Effector memory CD8-positive, alpha-beta T cell (primary cell): Measurements from ENCODE around the gene NHP2.

Experiments used
- ATAC-seq: fragments of 150-1000 bp; cut with Tn5 transposase; replicated peaks from 2 replicates; pipeline ENCODE4 v1.10.0; 2021; ENCODE audit warnings: mild to moderate bottlenecking, moderate library complexity
- DNase-seq, 3 experiments: peaks; one replicate each; pipeline ENCODE4 v3.0.0; 2021
- H3K27ac Mint-ChIP-seq, 2 donors: one replicate each; pipeline ENCODE4 v1.8.0; 2022; ENCODE audit warnings: mild to moderate bottlenecking in 2 of 2, mixed read lengths in 2 of 2, moderate library complexity in 2 of 2
- H3K27me3 Mint-ChIP-seq, 2 donors: one replicate each; pipeline ENCODE4 v1.8.0; 2022; ENCODE audit warnings: mixed read lengths in 2 of 2
- H3K36me3 Mint-ChIP-seq: one replicate; pipeline ENCODE4 v1.8.0; 2022; ENCODE audit warnings: mild to moderate bottlenecking, moderate library complexity, mixed read lengths; ENCODE audit not compliant: insufficient read depth
- H3K4me1 Mint-ChIP-seq, 2 donors: one replicate each; pipeline ENCODE4 v1.8.0; 2022; ENCODE audit warnings: low read depth in 2 of 2, mixed read lengths in 2 of 2
- H3K4me3 Mint-ChIP-seq, 2 donors: one replicate each; pipeline ENCODE4 v1.8.0; 2022; ENCODE audit warnings: mild to moderate bottlenecking in 2 of 2, mixed read lengths in 2 of 2, moderate library complexity in 2 of 2
- H3K9me3 Mint-ChIP-seq, 2 donors: one replicate each; pipeline ENCODE4 v1.8.0; 2022; ENCODE audit warnings: mixed read lengths in 2 of 2

NHP2 gene

DNA sequence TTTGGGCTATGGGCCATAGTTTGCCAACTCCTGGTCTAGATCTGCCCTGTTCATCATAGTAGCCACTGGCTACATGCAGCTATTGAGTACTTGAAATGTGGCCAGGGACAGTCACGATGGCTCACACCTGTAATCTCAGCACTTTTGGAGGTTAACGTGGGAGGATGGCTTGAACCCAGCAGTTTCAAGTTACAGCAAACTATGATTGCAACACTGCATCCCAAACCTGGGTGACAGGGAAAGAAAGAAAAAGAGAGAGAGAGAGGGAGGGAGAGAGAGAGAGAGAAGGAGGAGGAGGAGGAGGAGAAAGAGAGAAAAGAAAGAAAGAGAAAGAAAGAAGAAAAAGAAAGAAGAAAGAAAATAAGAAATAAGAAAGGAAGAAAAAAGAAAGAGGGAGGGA lies 38.6 kb upstream of the NHP2 start:
- peaks cover 3% of the 10 kb centered on the region for H3K36me3 Mint-ChIP-seq
- DNase-seq = no peak
- no peaks in the 10 kb centered on the region for H3K9me3 Mint-ChIP-seq
- H3K27ac Mint-ChIP-seq = peak overlapping the region in 1 of 2 donors; percentile 45
- peak overlapping the region; percentile 9 to 43 for H3K4me3 Mint-ChIP-seq
- ATAC-seq = no peak
- H3K4me1 Mint-ChIP-seq = peaks cover 22 to 31% of the 10 kb centered on the region in 2 donors
- H3K27me3 Mint-ChIP-seq = peaks cover 0 to 10% of the 10 kb centered on the region in 2 donors

DNA sequence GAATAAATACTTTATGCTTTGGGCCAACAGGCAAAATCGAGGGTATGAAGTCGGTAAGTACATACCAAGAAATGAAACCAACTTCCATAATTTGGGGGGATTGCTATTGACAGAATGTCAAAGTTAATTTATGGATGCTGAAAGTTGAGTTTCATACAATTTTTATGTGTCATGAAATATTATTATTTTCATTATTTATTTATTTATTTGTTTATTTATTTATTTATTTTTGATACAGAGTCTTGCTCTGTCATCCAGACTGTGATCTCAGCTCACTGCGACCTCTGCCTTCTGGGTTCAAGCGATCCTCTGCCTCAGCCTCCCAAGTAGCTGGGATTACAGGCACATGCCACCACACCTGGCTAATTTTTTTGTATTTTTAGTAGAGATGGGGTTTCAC lies 38.0 kb upstream of the NHP2 start:
- Mint-ChIP-seq H3K9me3 (no peaks in the 10 kb centered on the region), H3K4me1 (peaks cover 22 to 31% of the 10 kb centered on the region in 2 donors), H3K4me3 (no peak overlapping the region), H3K27ac (no peak overlapping the region), H3K27me3 (peaks cover 0 to 10% of the 10 kb centered on the region in 2 donors), H3K36me3 (peaks cover 3% of the 10 kb centered on the region)
- ATAC-seq (no peak), DNase-seq (no peak)

DNA sequence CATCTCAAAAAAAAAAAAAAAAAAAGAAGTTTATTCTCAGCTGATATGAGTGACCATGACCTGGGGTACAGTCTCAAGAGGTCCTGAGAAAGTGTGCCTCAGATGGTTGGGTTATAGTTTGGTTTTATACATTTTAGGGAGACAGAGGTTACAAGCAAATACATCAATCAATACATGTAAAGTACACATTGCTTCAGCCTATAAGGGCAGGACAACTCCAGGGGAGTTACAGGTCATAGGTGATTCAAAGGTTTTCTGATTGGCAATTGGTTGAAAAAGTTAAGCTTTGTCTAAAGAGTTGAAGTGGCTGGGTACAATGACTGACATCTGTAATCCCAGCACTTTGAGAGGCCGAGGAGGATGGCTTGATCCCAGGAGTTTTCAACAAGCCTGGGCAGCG lies 35.7 kb upstream of the NHP2 start:
- no peak for DNase-seq
- Mint-ChIP-seq H3K9me3 (no peaks in the 10 kb centered on the region), H3K36me3 (peaks cover 3% of the 10 kb centered on the region), H3K4me1 (peaks cover 17 to 20% of the 10 kb centered on the region in 2 donors), H3K27ac (no peak overlapping the region), H3K27me3 (peaks cover 0 to 10% of the 10 kb centered on the region in 2 donors), H3K4me3 (no peak overlapping the region)
- no peak for ATAC-seq

DNA sequence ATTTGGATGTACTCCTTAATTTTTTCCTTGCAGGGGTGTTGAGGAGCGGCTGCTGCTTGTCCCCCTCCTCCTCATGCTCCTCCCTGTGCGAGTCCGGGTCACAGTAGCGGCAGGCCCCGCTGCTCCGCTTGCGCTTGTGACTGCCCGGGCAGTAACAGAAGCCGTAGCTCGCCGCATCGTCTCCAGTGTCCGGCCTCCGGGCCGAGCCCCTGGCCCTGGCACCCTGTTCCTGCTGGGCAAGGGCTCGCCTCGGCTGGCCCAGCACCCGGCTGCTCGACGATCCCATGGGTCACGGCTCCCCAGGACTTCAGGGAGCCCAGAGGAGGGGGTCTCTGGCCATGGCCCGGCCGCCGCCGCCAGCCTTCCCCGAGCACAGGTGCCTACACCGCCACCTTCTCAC lies 33.3 kb upstream of the NHP2 start, which contains the start of gene GMCL2:
GMCL2 (minus strand) TSS at position 358 of the 400 bp plus-strand sequence; CDS start at position 286, 72 bp downstream.
- Mint-ChIP-seq H3K4me3 (no peak within 1 kb of the TSS), H3K27ac (no peak within 1 kb of the TSS), H3K36me3 (peaks cover 3% of the 10 kb centered on the region), H3K27me3 (peaks cover 0 to 10% of the 10 kb centered on the region in 2 donors), H3K9me3 (no peaks in the 10 kb centered on the region), H3K4me1 (no peaks in the 10 kb centered on the region)
- no peak for ATAC-seq
- DNase-seq = no peak

- no peak for DNase-seq
- H3K27ac Mint-ChIP-seq = no peak overlapping the region
- H3K27me3 Mint-ChIP-seq = peaks cover 0 to 10% of the 10 kb centered on the region in 2 donors
- no peak overlapping the region for H3K4me3 Mint-ChIP-seq
- ATAC-seq = no peak
- no peaks in the 10 kb centered on the region for H3K9me3 Mint-ChIP-seq
- no peaks in the 10 kb centered on the region for H3K4me1 Mint-ChIP-seq
- peaks cover 3% of the 10 kb centered on the region for H3K36me3 Mint-ChIP-seq
These were observed 32.7 kb upstream of the NHP2 start for GRCh38 chr5:178186427-178186826.

DNA sequence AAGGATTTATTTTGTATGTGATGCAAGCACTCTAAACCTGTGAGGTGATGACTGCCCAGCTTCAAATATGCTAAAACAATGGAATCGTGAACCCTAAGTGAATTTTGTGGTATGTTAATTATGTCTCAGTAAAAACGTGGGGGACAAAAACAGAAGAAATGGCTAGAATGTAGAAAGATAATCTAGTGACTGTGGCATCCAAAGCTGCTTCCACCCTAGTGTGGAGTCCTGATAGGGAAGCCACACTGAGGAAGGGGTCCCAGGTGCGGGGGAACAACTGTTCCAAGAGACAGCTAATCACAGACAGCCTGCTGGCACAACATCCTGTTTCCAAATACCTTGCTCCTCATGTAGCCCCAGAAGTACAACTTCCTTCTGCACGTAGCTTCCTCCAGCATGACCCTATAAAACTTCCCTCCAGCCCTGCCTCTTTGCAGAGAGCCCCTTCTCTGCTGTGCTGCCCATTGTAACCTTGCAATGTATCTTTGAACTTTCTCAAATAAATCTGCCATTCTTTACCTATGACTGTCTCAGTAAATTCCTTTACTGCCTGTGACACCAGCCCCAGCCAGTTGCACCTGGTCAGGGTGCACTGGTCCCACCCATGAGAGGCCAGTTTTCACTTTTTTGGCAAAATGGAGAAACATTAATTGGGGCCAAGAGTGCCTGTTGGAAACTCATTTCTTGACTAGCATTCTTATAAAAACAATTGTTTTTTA lies 28.6 kb upstream of the NHP2 start:
- Mint-ChIP-seq H3K9me3 (no peaks in the 10 kb centered on the region), H3K27ac (no peak overlapping the region), H3K27me3 (peaks cover 7 to 28% of the 10 kb centered on the region in 2 donors), H3K36me3 (no peaks in the 10 kb centered on the region), H3K4me3 (no peak overlapping the region), H3K4me1 (no peaks in the 10 kb centered on the region)
- ATAC-seq (no peak), DNase-seq (no peak)

GRCh38 chr5:178180141-178180863 lies 26.6 kb upstream of the NHP2 start:
- Mint-ChIP-seq H3K27me3 (peaks cover 13 to 28% of the 10 kb centered on the region in 2 donors), H3K4me1 (no peaks in the 10 kb centered on the region)
- no peak for DNase-seq

GRCh38 chr5:178177569-178177968 lies 23.9 kb upstream of the NHP2 start:
- no peak overlapping the region for H3K4me3 Mint-ChIP-seq
- no peaks in the 10 kb centered on the region for H3K4me1 Mint-ChIP-seq
- no peak overlapping the region for H3K27ac Mint-ChIP-seq
- H3K27me3 Mint-ChIP-seq = peaks cover 13 to 28% of the 10 kb centered on the region in 2 donors
- ATAC-seq = no peak
- H3K9me3 Mint-ChIP-seq = no peaks in the 10 kb centered on the region
- DNase-seq = no peak
- no peaks in the 10 kb centered on the region for H3K36me3 Mint-ChIP-seq

More at GRCh38 chr5:178180141-178180863, 26.6 kb upstream of the NHP2 start:
- Mint-ChIP-seq H3K27ac (no peak overlapping the region), H3K9me3 (no peaks in the 10 kb centered on the region), H3K36me3 (no peaks in the 10 kb centered on the region), H3K4me3 (no peak overlapping the region)
- no peak for ATAC-seq

DNA sequence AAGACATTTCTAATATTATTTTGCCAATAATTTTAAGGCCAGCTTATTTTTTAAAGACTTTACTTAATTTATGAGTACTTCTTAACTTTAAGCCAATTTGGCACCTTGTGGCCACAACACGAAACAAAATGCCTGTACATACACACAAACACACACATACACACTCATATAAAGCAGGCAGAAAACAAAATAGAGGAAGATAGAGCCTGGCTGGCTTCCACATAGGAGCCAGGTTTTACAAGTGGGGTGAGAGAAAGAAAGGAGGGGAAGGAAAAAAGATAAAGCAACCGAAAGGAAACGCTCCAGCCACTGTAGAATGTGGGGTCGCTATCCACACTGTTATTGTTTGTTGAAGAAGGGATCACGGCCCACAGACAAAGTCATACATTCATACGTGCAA lies 23.1 kb upstream of the NHP2 start:
- Mint-ChIP-seq H3K4me3 (no peak overlapping the region), H3K4me1 (no peaks in the 10 kb centered on the region), H3K27ac (no peak overlapping the region), H3K9me3 (no peaks in the 10 kb centered on the region), H3K27me3 (peaks cover 13 to 28% of the 10 kb centered on the region in 2 donors), H3K36me3 (no peaks in the 10 kb centered on the region)
- no peak for DNase-seq
- ATAC-seq = no peak

- Mint-ChIP-seq H3K27me3 (peaks cover 13 to 19% of the 10 kb centered on the region in 2 donors), H3K9me3 (no peaks in the 10 kb centered on the region), H3K4me1 (no peaks in the 10 kb centered on the region), H3K4me3 (no peak overlapping the region), H3K36me3 (no peaks in the 10 kb centered on the region), H3K27ac (peak overlapping the region in 1 of 2 donors; percentile 27)
- DNase-seq = no peak
- ATAC-seq = no peak
These were observed 20.8 kb upstream of the NHP2 start for GRCh38 chr5:178174456-178174855.

DNA sequence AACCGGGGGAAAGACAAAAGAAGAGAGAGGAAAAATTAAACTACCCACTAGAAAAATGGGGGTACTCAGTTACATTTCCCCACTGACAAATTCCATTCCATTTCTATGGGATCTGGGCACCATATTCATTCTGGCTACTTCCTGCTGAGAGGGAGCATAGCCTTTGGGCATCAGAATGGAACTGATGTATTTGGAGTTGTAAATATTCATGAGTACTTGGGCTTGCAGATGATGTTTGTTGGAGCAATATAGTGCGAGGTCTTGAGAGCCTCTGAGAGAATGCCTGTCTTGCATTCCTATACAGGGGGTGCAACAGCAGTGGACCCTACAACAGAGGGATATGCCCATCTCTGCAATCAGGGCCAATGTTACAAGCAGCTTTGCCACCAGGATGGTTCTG lies 16.8 kb upstream of the NHP2 start:
- no peak for ATAC-seq
- no peak overlapping the region for H3K4me3 Mint-ChIP-seq

DNA sequence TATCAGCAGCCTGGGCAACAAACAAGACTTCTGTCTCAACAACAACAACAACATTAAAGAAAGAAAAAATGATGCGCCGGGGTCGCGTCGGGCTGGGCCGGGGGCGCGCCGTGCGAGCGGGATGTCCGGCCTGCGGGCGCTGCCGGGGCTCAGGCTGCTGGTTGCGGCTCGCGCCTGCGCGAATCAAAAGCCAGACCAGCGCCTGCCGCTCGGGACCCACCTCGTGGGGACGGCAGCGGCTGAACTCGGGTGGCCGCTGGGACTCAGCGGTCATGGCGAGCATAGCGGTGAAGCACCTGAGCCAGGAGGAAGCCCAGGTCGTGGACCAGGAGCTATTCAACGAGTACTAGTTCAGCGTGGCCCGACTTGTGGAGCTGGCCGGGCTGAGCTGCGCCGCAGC lies 11.9 kb upstream of the NHP2 start:
- DNase-seq (no peak), ATAC-seq (no peak)
- no peak overlapping the region for H3K4me3 Mint-ChIP-seq
- peaks cover 9% of the 10 kb centered on the region for H3K36me3 Mint-ChIP-seq
- peaks cover 15 to 27% of the 10 kb centered on the region in 2 donors for H3K27me3 Mint-ChIP-seq
- H3K4me1 Mint-ChIP-seq = peaks cover 0 to 6% of the 10 kb centered on the region in 2 donors
- no peaks in the 10 kb centered on the region for H3K9me3 Mint-ChIP-seq
- no peak overlapping the region for H3K27ac Mint-ChIP-seq

More for the DNA sequence above, 16.8 kb upstream of the NHP2 start:
- Mint-ChIP-seq H3K4me1 (no peaks in the 10 kb centered on the region), H3K27me3 (peaks cover 0 to 8% of the 10 kb centered on the region in 2 donors), H3K27ac (no peak overlapping the region), H3K36me3 (no peaks in the 10 kb centered on the region), H3K9me3 (no peaks in the 10 kb centered on the region)
- no peak for DNase-seq

DNA sequence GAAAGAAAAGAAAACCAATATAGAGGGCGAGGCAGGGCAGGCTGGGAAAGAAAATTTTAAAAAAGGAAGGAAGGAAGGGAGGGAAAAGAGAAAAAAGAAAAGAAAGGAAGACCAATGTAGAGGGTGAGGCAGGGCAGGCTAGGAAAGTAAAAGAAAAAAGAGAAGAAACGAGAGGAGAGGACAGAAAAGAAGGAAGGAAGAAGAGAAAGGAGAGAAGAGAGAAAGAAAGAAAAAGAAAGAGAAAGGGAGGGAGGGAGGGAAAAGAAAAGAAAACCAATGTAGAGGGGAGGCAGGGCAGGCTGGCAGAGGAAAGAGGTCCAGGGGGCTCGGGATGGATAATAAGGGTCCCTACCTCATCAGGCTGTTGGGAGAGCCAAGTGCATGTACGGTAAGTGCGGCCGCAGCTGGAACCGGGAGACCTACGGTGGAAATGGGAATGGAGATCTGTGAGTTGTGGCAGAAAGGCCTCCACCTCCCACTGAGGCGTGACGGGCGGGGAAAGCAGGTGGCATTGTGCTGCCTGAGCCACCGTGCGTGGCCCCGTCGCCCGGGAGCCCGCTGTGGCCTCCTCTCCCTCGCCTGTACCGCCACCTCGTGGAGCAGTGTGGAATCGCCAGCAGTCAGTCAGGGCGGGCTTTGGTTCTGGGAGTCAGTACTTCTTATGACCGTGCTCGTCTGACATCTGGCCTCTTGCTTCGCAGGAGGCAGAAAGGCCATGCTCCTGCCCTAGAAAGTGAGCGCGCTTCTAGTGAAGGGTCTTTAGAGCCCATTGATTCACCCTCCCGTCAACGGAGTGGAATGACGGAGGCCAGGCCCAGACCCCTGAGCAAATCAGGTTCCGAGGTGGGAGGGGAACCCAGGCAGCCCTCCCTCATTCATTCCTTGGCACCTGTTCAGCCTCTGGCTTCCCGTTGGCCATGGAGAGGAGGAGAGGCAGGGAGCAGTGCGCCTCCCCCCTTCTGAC lies 10.4 kb upstream of the NHP2 start:
- Mint-ChIP-seq H3K36me3 (peaks cover 9% of the 10 kb centered on the region), H3K4me3 (peak overlapping the region in 1 of 2 donors; percentile 20), H3K27ac (no peak overlapping the region)

More for the DNA sequence above, 10.4 kb upstream of the NHP2 start:
- Mint-ChIP-seq H3K4me1 (peaks cover 0 to 6% of the 10 kb centered on the region in 2 donors), H3K9me3 (no peaks in the 10 kb centered on the region), H3K27me3 (peaks cover 15 to 19% of the 10 kb centered on the region in 2 donors)
- peak; percentile 100 for ATAC-seq
- peak; percentile 95 to 98 (median 96) for DNase-seq
